ENCODE measurements around the gene GPR18.

GPR18 gene

DNA sequence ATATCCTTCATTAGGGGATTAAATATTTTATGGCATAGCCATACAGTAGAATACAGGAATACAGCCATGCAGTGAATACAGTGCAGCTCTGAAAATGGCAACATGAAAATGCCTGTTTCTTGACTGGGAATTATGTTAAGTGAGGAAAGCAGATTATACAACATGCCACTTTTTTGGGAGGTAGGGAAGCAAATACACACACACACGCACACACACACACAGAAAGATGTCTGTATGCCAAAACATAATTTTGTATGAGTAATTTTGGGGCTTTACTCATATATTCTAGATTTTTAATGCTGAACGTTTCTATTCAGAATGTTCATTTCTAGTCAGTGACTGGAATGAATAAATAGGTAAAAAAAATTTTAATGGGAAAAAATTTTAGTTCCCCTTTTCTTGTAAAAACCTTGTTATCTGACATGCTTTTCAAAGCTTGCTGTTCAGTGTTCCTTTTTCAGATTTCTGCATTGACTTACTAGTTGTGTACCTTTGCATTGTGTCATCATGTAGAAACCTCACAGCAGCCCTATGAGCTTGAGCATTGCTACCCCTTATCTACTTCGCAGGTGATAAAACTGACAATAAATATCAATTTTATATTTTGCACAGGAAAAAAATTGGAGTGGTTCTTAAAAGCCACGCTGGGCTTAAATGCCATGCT is 41.2 kb upstream of the GPR18 start:
- no peak for DNase-seq (ENCODE audit: low read depth, low spot score)
- in situ Hi-C loops (cut with HindIII; ENCODE audit: low sequenced_read_pairs) = no loop called here
- no peak overlapping the region for H3K4me3 ChIP-seq (ENCODE audit: low read depth, low read length)
- TF ChIP-seq, protein P1, sequence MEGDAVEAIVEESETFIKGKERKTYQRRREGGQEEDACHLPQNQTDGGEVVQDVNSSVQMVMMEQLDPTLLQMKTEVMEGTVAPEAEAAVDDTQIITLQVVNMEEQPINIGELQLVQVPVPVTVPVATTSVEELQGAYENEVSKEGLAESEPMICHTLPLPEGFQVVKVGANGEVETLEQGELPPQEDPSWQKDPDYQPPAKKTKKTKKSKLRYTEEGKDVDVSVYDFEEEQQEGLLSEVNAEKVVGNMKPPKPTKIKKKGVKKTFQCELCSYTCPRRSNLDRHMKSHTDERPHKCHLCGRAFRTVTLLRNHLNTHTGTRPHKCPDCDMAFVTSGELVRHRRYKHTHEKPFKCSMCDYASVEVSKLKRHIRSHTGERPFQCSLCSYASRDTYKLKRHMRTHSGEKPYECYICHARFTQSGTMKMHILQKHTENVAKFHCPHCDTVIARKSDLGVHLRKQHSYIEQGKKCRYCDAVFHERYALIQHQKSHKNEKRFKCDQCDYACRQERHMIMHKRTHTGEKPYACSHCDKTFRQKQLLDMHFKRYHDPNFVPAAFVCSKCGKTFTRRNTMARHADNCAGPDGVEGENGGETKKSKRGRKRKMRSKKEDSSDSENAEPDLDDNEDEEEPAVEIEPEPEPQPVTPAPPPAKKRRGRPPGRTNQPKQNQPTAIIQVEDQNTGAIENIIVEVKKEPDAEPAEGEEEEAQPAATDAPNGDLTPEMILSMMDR (IDR thresholded peaks at IDR 0.05; ENCODE audit: low read depth, low read length) = no peak

DNA sequence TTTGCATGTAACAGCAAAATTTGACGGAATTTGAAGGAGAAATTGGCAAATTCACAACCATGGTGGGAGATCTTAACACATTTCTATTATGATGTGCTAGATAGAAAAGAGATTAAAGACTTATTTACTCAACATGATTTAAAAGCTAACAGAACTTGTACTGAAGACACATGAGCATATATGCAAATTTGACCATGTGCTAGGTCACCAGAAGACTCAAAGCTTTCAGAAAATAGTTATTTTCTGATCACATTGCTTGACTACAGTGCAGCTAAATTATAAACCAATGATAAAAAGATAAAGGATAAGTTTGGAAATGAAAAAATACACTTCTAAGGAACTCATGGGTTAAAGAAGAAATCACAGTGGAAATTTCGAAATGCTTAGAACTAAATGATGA is 39.9 kb upstream of the GPR18 start:
- TF ChIP-seq, protein P1 (IDR thresholded peaks at IDR 0.05; ENCODE audit: low read depth, low read length) = no peak
- H3K4me3 ChIP-seq (ENCODE audit: low read depth, low read length) = no peak overlapping the region
- in situ Hi-C loops (cut with HindIII; ENCODE audit: low sequenced_read_pairs) = no loop called here
- no peak for DNase-seq (ENCODE audit: low read depth, low spot score)

DNA sequence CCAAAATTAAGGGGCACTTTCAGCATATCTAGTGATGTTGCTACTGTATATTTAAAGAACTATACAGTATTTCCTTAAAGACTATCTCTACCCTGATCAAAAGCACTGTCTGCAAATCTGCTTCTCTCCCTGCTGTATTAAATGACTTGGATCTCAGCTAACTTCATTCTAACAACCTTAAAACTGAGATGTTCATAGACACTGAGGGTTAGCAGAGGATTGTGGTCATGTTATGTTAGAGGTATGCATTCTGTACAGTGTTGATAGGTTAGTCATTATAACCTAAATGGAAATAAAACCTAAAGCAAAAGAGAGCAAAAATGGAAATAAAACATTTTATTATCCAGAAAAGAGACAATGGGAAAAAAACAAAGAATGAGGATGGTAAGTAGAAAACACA is 39.2 kb upstream of the GPR18 start:
- no peak overlapping the region for H3K4me3 ChIP-seq (ENCODE audit: low read depth, low read length)
- TF ChIP-seq, protein P1 (IDR thresholded peaks at IDR 0.05; ENCODE audit: low read depth, low read length) = no peak
- in situ Hi-C loops (cut with HindIII; ENCODE audit: low sequenced_read_pairs) = no loop called here
- DNase-seq (ENCODE audit: low read depth, low spot score) = no peak

DNA sequence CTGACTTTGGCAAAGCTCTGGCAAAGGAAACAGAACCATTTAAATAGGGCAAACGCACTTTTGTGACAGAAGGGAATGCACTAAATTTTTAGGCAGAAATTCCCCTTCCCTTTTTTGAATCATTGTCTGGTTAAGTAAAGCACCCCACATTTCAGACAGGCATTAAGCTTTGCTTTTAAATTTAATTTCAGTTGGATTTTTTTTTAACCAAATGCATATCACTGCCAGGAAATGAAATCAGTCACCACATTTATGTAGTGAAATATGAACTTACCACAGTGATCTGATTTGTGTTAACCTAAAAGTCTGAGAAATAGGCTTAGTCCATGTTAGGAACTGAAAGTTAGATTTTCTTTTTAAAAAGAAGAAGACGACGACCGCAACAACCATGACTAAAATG is 38.2 kb upstream of the GPR18 start:
- TF ChIP-seq, protein P1 (IDR thresholded peaks at IDR 0.05; ENCODE audit: low read depth, low read length) = no peak
- DNase-seq (ENCODE audit: low read depth, low spot score) = no peak
- no peak overlapping the region for H3K4me3 ChIP-seq (ENCODE audit: low read depth, low read length)
- in situ Hi-C loops (cut with HindIII; ENCODE audit: low sequenced_read_pairs) = no loop called here

DNA sequence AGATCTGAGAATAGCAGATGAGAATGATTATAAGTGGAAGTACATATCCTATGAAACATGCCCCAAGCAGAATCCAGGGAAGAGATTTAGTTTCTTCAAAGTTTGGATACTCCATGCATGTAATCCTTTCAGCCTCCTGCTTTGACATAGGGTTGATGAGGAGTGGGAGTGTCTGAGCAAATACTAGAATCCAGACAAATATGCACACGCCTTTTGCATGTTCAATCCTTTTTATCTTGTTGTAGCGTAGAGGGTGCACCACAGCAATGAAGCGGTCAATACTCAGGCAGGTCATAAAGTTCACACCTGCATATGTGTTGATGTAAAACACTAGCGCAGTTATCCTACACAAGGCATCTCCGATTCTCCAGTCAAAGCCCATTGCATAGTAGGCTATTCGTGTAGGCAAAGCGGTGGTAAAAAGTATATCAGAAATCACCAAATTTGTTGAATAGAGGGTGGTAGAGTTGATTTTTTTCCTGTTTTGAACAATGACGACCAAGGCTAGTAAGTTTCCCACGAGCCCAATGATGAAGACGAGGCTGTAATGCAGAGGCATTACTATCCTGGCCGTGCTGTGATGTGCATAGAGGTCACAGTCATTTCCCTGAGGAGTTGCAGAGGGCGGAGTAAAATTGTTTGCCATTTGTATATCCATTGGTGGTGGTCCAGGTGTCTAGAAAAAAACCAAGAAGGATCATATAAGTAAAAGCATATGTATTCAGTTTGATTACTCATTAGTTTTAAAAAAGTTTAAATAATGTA is 37.5 kb upstream of the GPR18 start:
- no peak overlapping the region for H3K4me3 ChIP-seq (ENCODE audit: low read depth, low read length)
- DNase-seq (ENCODE audit: low read depth, low spot score) = no peak
- TF ChIP-seq, protein P1 (IDR thresholded peaks at IDR 0.05; ENCODE audit: low read depth, low read length) = no peak
- in situ Hi-C loops (cut with HindIII; ENCODE audit: low sequenced_read_pairs) = no loop called here

DNA sequence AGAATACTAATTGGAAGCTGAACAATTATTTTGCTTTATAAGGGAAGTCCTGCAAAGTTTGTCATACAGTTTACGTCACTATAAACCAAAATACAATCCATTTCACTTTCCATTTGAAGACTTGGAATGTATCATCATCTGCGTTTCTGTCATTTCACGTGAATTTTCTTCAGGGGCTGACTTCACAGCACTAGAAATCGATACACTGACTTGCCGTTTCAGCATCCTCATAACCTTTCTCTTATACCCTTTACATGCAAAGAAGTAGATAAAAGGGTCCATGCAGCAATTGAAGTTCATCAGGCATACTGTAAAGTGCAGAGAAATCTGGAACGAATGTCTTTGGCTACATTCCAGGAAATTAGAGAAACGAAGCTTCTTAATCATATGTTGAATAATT is 36.8 kb upstream of the GPR18 start:
- in situ Hi-C loops (cut with HindIII; ENCODE audit: low sequenced_read_pairs) = no loop called here
- H3K4me3 ChIP-seq (ENCODE audit: low read depth, low read length) = no peak overlapping the region
- DNase-seq (ENCODE audit: low read depth, low spot score) = no peak
- TF ChIP-seq, protein P1 (IDR thresholded peaks at IDR 0.05; ENCODE audit: low read depth, low read length) = no peak
